H9 (cell line): ENCODE results near the gene TLE4. TPM values are rescaled to one million over a fixed set of nuclear protein-coding genes. Genes with fewer than 3 reads are reported as not detected.

Experiments used
- DNase-seq: peaks from one replicate; pipeline ENCODE4 v3.0.0-alpha.2; 2017
- H2AFZ ChIP-seq: one replicate; pipeline ENCODE4 v1.6.1; 2013; ENCODE audit warnings: mild to moderate bottlenecking, low read length, control low read depth, moderate library complexity
- H2AK5ac ChIP-seq: 2 replicates; pipeline ENCODE4 v1.6.1; 2013; ENCODE audit warnings: low read length, control low read depth, mixed read lengths; ENCODE audit not compliant: insufficient read length
- H2BK120ac ChIP-seq: one replicate; pipeline ENCODE4 v1.6.1; 2013; ENCODE audit warnings: low read depth, mild to moderate bottlenecking, low read length, control low read depth, inconsistent platforms; ENCODE audit not compliant: poor library complexity, severe bottlenecking
- H2BK12ac ChIP-seq: 2 replicates; pipeline ENCODE4 v1.6.1; 2013; ENCODE audit warnings: low read length, control low read depth, mixed read lengths, low read depth; ENCODE audit not compliant: insufficient read length
- H2BK15ac ChIP-seq: 2 replicates; pipeline ENCODE4 v1.6.1; 2013; ENCODE audit warnings: low read depth, low read length, control low read depth
- H2BK20ac ChIP-seq: one replicate; pipeline ENCODE4 v1.6.1; 2013; ENCODE audit warnings: low read depth, mild to moderate bottlenecking, low read length, control low read depth, inconsistent platforms; ENCODE audit not compliant: poor library complexity, severe bottlenecking
- H2BK5ac ChIP-seq: 2 replicates; pipeline ENCODE4 v1.6.1; 2013; ENCODE audit warnings: low read length, control low read depth, mixed read lengths; ENCODE audit not compliant: insufficient read length
- H3K14ac ChIP-seq: 2 replicates; pipeline ENCODE4 v1.6.1; 2013; ENCODE audit warnings: low read length, control low read depth; ENCODE audit not compliant: insufficient read depth
- H3K18ac ChIP-seq: 2 replicates; pipeline ENCODE4 v1.6.1; 2013; ENCODE audit warnings: low read depth, mild to moderate bottlenecking, mixed read lengths, low read length, control low read depth; ENCODE audit not compliant: insufficient read length
- H3K23ac ChIP-seq: 2 replicates; pipeline ENCODE4 v1.6.1; 2013; ENCODE audit warnings: low read length, control low read depth, mixed read lengths, low read depth; ENCODE audit not compliant: insufficient read length
- H3K23me2 ChIP-seq: 2 replicates; pipeline ENCODE4 v1.6.1; 2013; ENCODE audit warnings: low read depth, mild to moderate bottlenecking, mixed read lengths, low read length, control low read depth; ENCODE audit not compliant: insufficient read length, poor library complexity, severe bottlenecking
- H3K27ac ChIP-seq: 2 replicates; pipeline ENCODE4 v1.5.1; 2013; ENCODE audit warnings: low read length, control low read depth, mixed read lengths, low read depth; ENCODE audit not compliant: insufficient read length
- H3K27me3 ChIP-seq: 2 replicates; pipeline ENCODE4 v1.6.1; 2013; ENCODE audit warnings: low read length, control low read depth, inconsistent platforms; ENCODE audit not compliant: insufficient read depth
- H3K4ac ChIP-seq: 2 replicates; pipeline ENCODE4 v1.6.1; 2013; ENCODE audit warnings: low read depth, mild to moderate bottlenecking, control low read depth, inconsistent platforms, low read length, moderate library complexity
- H3K4me1 ChIP-seq: 2 replicates; pipeline ENCODE4 v1.6.1; 2013; ENCODE audit warnings: low read length, control low read depth, inconsistent platforms; ENCODE audit not compliant: insufficient read depth
- H3K4me2 ChIP-seq: 2 replicates; pipeline ENCODE4 v1.6.1; 2013; ENCODE audit warnings: low read length, control low read depth, mixed read lengths; ENCODE audit not compliant: insufficient read length, insufficient read depth
- H3K56ac ChIP-seq: 2 replicates; pipeline ENCODE4 v1.6.1; 2013; ENCODE audit warnings: low read depth, mild to moderate bottlenecking, mixed read lengths, low read length, control low read depth; ENCODE audit not compliant: insufficient read length
- H3K79me1 ChIP-seq: 2 replicates; pipeline ENCODE4 v1.6.1; 2013; ENCODE audit warnings: low read depth, mild to moderate bottlenecking, moderate library complexity, low read length, control low read depth, inconsistent platforms; ENCODE audit not compliant: insufficient read depth, poor library complexity, severe bottlenecking
- H3K79me2 ChIP-seq: 2 replicates; pipeline ENCODE4 v1.6.1; 2013; ENCODE audit warnings: low read length, control low read depth, inconsistent platforms; ENCODE audit not compliant: insufficient read depth
- H3K9ac ChIP-seq: 2 replicates; pipeline ENCODE4 v1.6.1; 2013; ENCODE audit warnings: low read length, control low read depth, mixed read lengths; ENCODE audit not compliant: insufficient read length; ENCODE audit errors: extremely low read depth
- H3K9me3 ChIP-seq: one replicate; pipeline ENCODE4 v1.6.1; 2013; ENCODE audit warnings: low read depth, low read length, inconsistent platforms; ENCODE audit not compliant: control insufficient read depth
- H3T11ph ChIP-seq: one replicate; pipeline ENCODE4 v1.6.1; 2013; ENCODE audit warnings: mild to moderate bottlenecking, low read length, control low read depth, inconsistent platforms
- H4K20me1 ChIP-seq: one replicate; pipeline ENCODE4 v1.6.1; 2013; ENCODE audit not compliant: control insufficient read depth, insufficient read length, insufficient read depth
- H4K5ac ChIP-seq: 2 replicates; pipeline ENCODE4 v1.6.1; 2013; ENCODE audit warnings: low read depth, mild to moderate bottlenecking, mixed read lengths, low read length, control low read depth; ENCODE audit not compliant: insufficient read length
- H4K8ac ChIP-seq: replicated peaks from 2 replicates; pipeline ENCODE4 v1.6.1; 2013; ENCODE audit warnings: low read length, control low read depth, mixed read lengths, low read depth; ENCODE audit not compliant: insufficient read length
- H4K91ac ChIP-seq: 2 replicates; pipeline ENCODE4 v1.6.1; 2013; ENCODE audit warnings: low read depth, mild to moderate bottlenecking, moderate library complexity, mixed read lengths, low read length, control low read depth; ENCODE audit not compliant: insufficient read length
- H3K27ac Mint-ChIP-seq, 3 experiments: 2 replicates in 2 of 3; 3 replicates in 1 of 3; pipeline ENCODE4 v1.8.0; 2020 to 2021; ENCODE audit warnings: mixed read lengths in 3 of 3, mild to moderate bottlenecking in 1 of 3, moderate library complexity in 1 of 3
- H3K27me3 Mint-ChIP-seq: 2 replicates; pipeline ENCODE4 v1.8.0; 2021; ENCODE audit warnings: low read depth, mild to moderate bottlenecking, moderate library complexity, mixed read lengths
- H3K36me3 Mint-ChIP-seq, 3 experiments: 2 replicates in 2 of 3; 3 replicates in 1 of 3; pipeline ENCODE4 v1.8.0; 2020 to 2021; ENCODE audit warnings: low read depth in 3 of 3, mixed read lengths in 3 of 3; ENCODE audit not compliant: insufficient read depth in 1 of 3
- H3K4me1 Mint-ChIP-seq, 2 experiments: 2 replicates each; pipeline ENCODE4 v1.8.0; 2020; ENCODE audit warnings: mixed read lengths in 2 of 2
- H3K4me3 Mint-ChIP-seq, 2 experiments: 2 replicates in 1 of 2; 3 replicates in 1 of 2; pipeline ENCODE4 v1.8.0; 2020 to 2021; ENCODE audit warnings: mild to moderate bottlenecking in 2 of 2, mixed read lengths in 2 of 2, moderate library complexity in 1 of 2
- H3K9me3 Mint-ChIP-seq, 2 experiments: 2 replicates in 1 of 2; 3 replicates in 1 of 2; pipeline ENCODE4 v1.8.0; 2020; ENCODE audit warnings: mild to moderate bottlenecking in 2 of 2, mixed read lengths in 2 of 2, moderate library complexity in 1 of 2
- CTCF ChIP-seq: fragments of 200-600 bp; sonication (generic); conservative IDR thresholded peaks from 3 replicates; pipeline ENCODE4 v1.8.0; 2021; ENCODE audit warnings: antibody characterized with exemption, mild to moderate bottlenecking
- WGBS: extraction: QIAGEN DNeasy Blood & Tissue Kit; methylation state at CpG from one replicate; pipeline ENCODE4 v1.1.7; 2013; ENCODE audit warnings: missing lambda C conversion rate, low lambda C conversion rate, mixed read lengths; ENCODE audit not compliant: insufficient read length; ENCODE audit errors: extremely low coverage; 5-methylcytosine and 5-hydroxymethylcytosine counted together
- total RNA-seq: library from RNA; stranded (reverse); gene quantifications from 2 replicates; pipeline ENCODE4 v1.2.1, GENCODE V29; 2021

The TLE4 gene
- total RNA-seq, 1 experiment from 2014 or later: 35.1 TPM

- Histone ChIP-seq H3K18ac (peak overlapping the region; percentile 42), H2BK15ac (no peak overlapping the region; the same call in 1 of the 2 replicates), H4K20me1 (no peaks in the 10 kb centered on the region), H3K9ac (no peak overlapping the region), H3T11ph (no peak overlapping the region), H4K8ac (no peak overlapping the region), H3K27ac (no peak overlapping the region), H3K27me3 (no peaks in the 10 kb centered on the region), H3K23ac (no peak overlapping the region), H3K56ac (no peak overlapping the region), H3K23me2 (no peaks in the 10 kb centered on the region), H4K91ac (no peak overlapping the region), H2AK5ac (no peak overlapping the region), H3K14ac (0 out of 2 replicates have a peak overlapping the region, but pooled peaks have one; percentile 40), H4K5ac (no peak overlapping the region), H3K79me1 (no peaks in the 10 kb centered on the region), H3K4me1 (peaks cover 2% of the 10 kb centered on the region; the same call in 1 of the 2 replicates), H3K4ac (no peak overlapping the region), H2BK12ac (no peak overlapping the region), H2BK120ac (no peak overlapping the region), H2BK20ac (no peak overlapping the region), H2BK5ac (no peak overlapping the region), H2AFZ (no peak overlapping the region), H3K79me2 (no peaks in the 10 kb centered on the region), H3K4me2 (no peak overlapping the region), H3K9me3 (no peaks in the 10 kb centered on the region)
- DNase-seq: no peak
- WGBS: no CpG with 5 or more reads among the region's 10 CpGs
- Mint-ChIP-seq H3K4me1 (peaks cover 20 to 21% of the 10 kb centered on the region in 2 experiments), H3K27ac (peak overlapping the region; percentile 90 to 98 (median 97); a peak in 6 of 7 replicates), H3K9me3 (no peaks in the 10 kb centered on the region), H3K4me3 (peak overlapping the region; percentile 21 to 56; a peak in 3 of 5 replicates), H3K27me3 (no peaks in the 10 kb centered on the region), H3K36me3 (peaks cover 0 to 17% (median 2%) of the 10 kb centered on the region in 3 experiments; a peak in 6 of 7 replicates)
- TF ChIP-seq CTCF: no peak
These were observed 79.6 kb downstream of the TLE4 start for GRCh38 chr9:79651251-79651795.
